ENCODE data around the gene PCSK5.
"Not testable (repeated sequence)": the region's sequence is repeated elsewhere in the genome, so short reads cannot be mapped to it uniquely, and the experiment has no call there.

The PCSK5 gene

GRCh38 chr9:76249309-76249708, 358.8 kb downstream of the PCSK5 start:
- no peak for DNase-seq (ENCODE audit: low read depth)

DNA sequence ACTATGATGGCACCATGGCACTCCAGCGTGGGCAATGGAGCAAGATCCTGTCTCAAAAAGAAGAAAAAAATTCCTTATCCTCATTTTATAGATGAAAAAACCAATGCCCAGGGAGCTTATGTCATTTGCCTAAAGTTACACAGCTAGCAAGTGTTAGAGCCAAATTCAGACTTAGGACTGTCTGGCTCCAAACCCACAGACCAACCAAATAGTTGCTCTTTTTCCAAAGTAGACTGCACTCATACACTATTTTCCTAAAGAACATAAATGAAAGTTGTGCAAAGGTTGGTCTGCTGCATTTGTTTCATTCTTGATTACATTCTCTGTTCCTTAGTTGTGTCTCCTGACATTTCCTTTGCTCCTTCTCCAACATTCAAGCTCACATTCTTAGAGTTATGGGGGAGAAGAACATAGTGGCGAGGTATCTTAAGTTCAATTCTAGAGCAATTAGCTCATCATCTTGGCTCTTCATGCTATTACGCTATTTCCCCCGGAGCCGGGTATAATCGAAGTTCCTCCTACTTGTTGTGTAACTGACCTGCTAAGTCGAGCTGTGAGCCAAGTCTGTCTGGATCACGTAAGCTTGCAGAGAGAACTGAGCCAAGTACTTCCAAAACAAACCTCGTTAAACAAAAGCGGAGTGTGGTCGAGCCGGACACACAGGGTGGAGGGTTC, 365.4 kb downstream of the PCSK5 start:
- no peak for DNase-seq (ENCODE audit: low read depth)

- DNase-seq (ENCODE audit: low read depth) = no peak
These were observed 366.8 kb downstream of the PCSK5 start for GRCh38 chr9:76257311-76257710.

- DNase-seq (ENCODE audit: low read depth) = no peak
These were observed 376.3 kb downstream of the PCSK5 start for GRCh38 chr9:76266649-76267283.

DNA sequence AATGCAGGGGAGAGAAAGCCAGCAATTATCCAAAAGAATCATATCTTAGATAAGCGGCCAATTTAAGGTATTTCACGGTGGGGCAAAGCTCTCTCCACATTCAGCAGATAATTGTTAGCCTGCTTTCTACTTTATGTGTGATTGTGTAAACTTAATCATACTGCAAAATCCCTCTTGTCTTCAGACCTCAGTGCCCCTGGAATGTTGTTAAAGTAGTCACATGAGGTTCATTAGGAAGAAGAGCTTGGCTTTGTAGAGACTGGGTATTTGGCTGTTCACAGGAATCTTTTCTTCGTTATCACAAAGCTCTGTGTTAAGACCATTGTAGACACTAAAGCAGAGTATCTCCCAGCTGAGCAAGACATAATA, 376.8 kb downstream of the PCSK5 start:
- no peak for DNase-seq (ENCODE audit: low read depth)

GRCh38 chr9:76269789-76270188, 379.3 kb downstream of the PCSK5 start:
- no peak for DNase-seq (ENCODE audit: low read depth)

DNA sequence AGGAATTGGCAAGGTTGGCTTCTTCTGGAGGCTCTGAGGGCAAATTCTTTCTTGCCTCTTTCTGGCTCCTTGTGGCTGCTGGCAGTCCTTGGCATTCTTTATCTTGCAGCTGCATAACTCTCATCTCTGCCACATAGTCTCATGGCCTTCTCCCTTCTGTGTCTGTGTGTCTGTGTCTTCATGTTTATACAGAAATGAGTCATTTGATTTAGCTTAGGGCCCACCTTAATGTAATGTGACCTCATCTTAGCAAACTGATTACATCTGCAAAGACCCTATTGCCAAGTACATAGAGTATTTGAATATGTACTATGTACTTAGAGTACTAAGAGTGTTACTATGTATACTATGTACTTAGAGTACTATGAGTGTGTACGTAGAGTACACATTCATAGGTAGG, 381.3 kb downstream of the PCSK5 start:
- DNase-seq (ENCODE audit: low read depth) = no peak

- no peak for DNase-seq (ENCODE audit: low read depth)
These were observed 398.6 kb downstream of the PCSK5 start for GRCh38 chr9:76289042-76289441.

DNA sequence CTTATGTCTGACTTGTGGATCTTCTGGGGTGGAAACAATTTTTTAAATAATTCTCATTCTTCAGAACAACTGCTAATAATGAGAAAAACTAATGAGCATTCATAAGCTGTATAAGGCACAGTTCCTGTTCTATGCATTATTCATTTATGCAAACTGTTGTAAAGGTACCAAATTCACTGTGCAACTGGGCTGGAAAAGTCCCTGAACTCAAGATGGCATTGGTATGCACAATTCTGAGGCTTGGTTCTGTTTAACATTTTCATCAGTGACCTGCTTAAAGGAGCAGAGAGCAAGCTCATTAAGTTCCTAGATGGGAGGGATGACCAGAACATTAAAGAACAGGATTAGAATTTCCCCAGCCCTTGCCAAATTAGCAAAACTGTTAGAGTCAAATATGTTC, 399.2 kb downstream of the PCSK5 start:
- no peak for DNase-seq (ENCODE audit: low read depth)

DNA sequence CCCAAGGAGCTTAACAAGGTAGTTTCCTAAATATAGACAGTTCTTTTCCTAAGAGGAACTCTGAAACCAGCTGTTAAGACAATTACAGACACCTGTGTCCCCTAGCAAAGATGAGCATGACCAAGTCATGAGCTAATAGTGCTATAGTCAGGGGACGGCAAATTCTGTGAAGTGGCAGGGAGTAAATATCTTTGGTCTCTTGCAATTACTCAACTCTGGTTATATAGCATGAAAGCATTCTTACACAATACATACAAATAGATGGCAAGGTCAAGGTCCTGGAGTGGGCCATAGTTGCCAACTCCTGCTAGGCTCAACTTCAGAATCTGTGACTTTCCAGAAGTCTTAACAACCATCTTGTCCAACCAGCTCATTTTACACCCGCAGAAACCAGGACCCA, 400.1 kb downstream of the PCSK5 start:
- no peak for DNase-seq (ENCODE audit: low read depth)

DNA sequence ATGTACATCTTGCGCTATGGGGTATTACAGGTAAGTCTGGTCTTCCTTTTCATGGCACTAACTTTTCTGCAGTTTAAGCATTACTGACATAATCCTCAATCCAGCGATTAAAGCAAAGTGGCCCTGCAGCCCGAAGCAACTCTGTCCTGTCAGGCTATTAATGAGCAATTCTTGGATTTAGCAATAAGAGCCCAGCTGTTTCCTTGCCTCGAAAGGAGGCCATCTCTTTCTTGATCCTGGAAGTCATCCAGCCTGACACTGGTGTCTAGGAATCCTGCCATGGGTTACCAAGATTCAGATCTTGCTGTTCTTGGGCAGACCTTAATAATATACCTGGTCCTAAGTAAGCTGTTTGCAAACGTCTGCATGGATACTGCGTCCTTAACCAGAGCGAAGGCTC, 401.8 kb downstream of the PCSK5 start:
- no peak for DNase-seq (ENCODE audit: low read depth)

- no peak for DNase-seq (ENCODE audit: low read depth)
These were observed 402.2 kb downstream of the PCSK5 start for GRCh38 chr9:76292658-76293057.

DNA sequence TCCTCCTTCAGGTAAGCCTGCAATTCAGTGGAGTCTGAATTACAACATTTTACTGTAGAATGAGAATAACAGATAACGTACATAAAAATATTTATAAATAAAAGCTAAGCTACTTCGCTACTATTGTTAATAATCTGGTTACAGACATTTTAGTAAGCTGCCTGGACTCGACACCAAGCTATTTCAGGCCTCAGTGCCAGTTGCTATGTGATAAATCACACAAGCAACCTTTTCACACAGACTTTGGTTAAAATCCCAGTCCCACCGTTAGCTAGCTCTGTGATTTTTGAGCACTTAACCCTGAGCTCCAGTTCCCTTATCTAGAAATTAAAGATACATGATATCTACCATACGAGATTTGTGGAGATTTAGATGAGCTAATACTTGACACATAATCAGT, 403.8 kb downstream of the PCSK5 start:
- no peak for DNase-seq (ENCODE audit: low read depth)

GRCh38 chr9:76296561-76297310, 406.3 kb downstream of the PCSK5 start:
- no peak for DNase-seq (ENCODE audit: low read depth)

GRCh38 chr9:76297721-76298239, 407.3 kb downstream of the PCSK5 start:
- no peak for DNase-seq (ENCODE audit: low read depth)

GRCh38 chr9:76298521-76299144, 408.2 kb downstream of the PCSK5 start:
- no peak for DNase-seq (ENCODE audit: low read depth)

- no peak for DNase-seq (ENCODE audit: low read depth)
These were observed 412.1 kb downstream of the PCSK5 start for GRCh38 chr9:76302543-76302942.

GRCh38 chr9:76302947-76303550, 412.6 kb downstream of the PCSK5 start:
- DNase-seq (ENCODE audit: low read depth) = no peak

- DNase-seq (ENCODE audit: low read depth) = not testable (repeated sequence)
These were observed 416.6 kb downstream of the PCSK5 start for GRCh38 chr9:76307047-76307446.

DNA sequence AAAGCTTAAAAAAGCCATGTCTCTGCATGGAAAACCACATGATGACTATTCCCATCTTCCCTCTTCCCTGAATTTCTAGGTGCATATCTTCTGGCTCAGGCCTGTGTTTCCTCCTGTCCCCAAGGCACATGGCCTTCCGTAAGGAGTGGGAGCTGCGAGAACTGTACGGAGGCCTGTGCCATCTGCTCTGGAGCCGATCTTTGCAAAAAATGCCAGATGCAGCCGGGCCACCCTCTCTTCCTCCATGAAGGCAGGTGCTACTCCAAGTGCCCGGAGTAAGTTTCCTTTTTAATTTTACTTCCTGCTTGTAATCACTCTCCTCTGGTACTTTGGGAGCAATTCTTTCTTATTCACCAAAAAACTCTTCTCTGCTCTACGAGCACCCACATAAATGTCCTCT, 420.1 kb downstream of the PCSK5 start:
- DNase-seq (ENCODE audit: low read depth) = no peak

DNA sequence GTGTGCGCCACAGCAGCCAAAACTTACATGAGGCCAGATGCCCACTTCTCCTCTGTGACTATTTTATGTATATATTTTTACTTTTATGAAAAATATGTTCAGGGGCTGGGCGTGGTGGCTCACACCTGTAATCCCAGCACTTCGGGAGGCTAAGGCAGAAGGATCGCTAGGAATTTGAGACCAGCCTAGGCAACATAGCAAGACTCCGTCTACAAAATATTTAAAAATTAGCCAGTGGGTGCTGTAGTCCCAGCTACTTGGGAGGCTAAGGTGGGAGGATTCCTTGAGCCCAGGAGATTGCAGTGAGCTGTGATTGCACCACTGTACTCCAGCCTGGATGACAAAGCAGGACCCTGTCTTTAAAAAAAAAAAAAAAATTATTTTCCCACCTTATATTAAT, 420.5 kb downstream of the PCSK5 start:
- no peak for DNase-seq (ENCODE audit: low read depth)

DNA sequence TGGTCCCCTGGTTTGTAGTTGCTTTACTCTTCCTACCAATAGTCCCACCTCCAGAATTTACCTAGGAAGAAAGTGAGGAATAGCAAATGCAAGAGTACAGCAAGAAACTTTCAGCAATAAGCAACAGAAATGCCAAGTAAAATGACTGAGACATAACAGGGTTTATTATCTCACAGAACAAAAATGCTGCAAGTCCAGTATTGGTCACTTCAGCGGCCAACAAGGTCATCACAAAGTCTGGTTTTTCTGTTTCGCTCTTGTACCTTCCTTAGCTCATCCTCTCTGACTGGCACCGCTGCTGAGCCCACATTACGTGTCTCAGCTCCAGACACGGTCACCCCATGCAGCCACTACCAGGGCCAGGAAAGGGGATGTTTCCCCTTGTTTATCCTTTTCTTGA, 421.1 kb downstream of the PCSK5 start:
- no peak for DNase-seq (ENCODE audit: low read depth)

Measured in activated T-cell treated with anti-CD3 and anti-CD28 coated beads for 24 hours (primary cell).